K562 (cell line): ENCODE data around the gene ATP6V1G2. TPM values are rescaled to one million over a fixed set of nuclear protein-coding genes. Genes with fewer than 3 reads are reported as not detected.

Experiments used
- DIDO1 ChIP-seq: fragments of 450-650 bp; IDR thresholded peaks from 2 replicates; pipeline ENCODE4 v1.6.1; 2016; ENCODE audit warnings: low read depth, missing biosample characterization, missing genetic modification characterization
- ESRRB ChIP-seq: fragments of 250-450 bp; sonication (Bioruptor Pico); IDR thresholded peaks from 2 replicates; pipeline ENCODE4 v1.5.0; 2020; ENCODE audit warnings: mild to moderate bottlenecking, moderate library complexity, borderline replicate concordance
- HMGN3 ChIP-seq: IDR thresholded peaks from 2 replicates; pipeline ENCODE4 v1.6.1; 2011; ENCODE audit warnings: borderline replicate concordance, low read depth, mild to moderate bottlenecking, mixed read lengths, low read length; ENCODE audit not compliant: insufficient read length; ENCODE audit errors: extremely low read depth
- NCOA4 ChIP-seq: fragments of 450-650 bp; IDR thresholded peaks from 2 replicates; pipeline ENCODE4 v1.6.1; 2018; ENCODE audit warnings: mild to moderate bottlenecking; ENCODE audit not compliant: partially characterized antibody
- PHF20 ChIP-seq: fragments of 450-650 bp; IDR thresholded peaks from 2 replicates; pipeline ENCODE4 v1.6.1; 2018; ENCODE audit not compliant: partially characterized antibody
- POLR2A ChIP-seq: fragments of 450-650 bp; conservative IDR thresholded peaks from 2 replicates; pipeline ENCODE4 v1.6.1; 2016
- SIX5 ChIP-seq, 2 experiments: IDR thresholded peaks; 2 replicates each; pipeline ENCODE4 v1.6.1; 2011; ENCODE audit warnings: low read length in 2 of 2, borderline replicate concordance in 1 of 2, low read depth in 1 of 2, mild to moderate bottlenecking in 1 of 2, moderate library complexity in 1 of 2; ENCODE audit not compliant: insufficient read depth in 1 of 2
- YY1 ChIP-seq, 3 experiments: IDR thresholded peaks; 2 replicates each; pipeline ENCODE4 v1.6.1; 2011; ENCODE audit warnings: low read length in 2 of 3, mild to moderate bottlenecking in 2 of 3, moderate library complexity in 2 of 3, borderline replicate concordance in 1 of 3, control low read depth in 1 of 3, low read depth in 1 of 3; ENCODE audit not compliant: insufficient read depth in 3 of 3, insufficient replicate concordance in 2 of 3, control insufficient read depth in 1 of 3, insufficient read length in 1 of 3; ENCODE audit errors: extremely low read depth in 1 of 3
- ZBTB17 ChIP-seq: fragments of 450-650 bp; formaldehyde crosslinking; IDR thresholded peaks from 2 replicates; pipeline ENCODE4 v1.4.0; 2020; ENCODE audit warnings: mild to moderate bottlenecking
- ZFP1 ChIP-seq: fragments of 450-650 bp; formaldehyde crosslinking; IDR thresholded peaks from 2 replicates; pipeline ENCODE4 v1.4.0; 2020; ENCODE audit warnings: mild to moderate bottlenecking, mixed read lengths
- ZNF140 ChIP-seq: fragments of 250-450 bp; sonication (Bioruptor Pico); IDR thresholded peaks from 2 replicates; pipeline ENCODE4 v1.8.0; 2021; ENCODE audit warnings: moderate library complexity, mild to moderate bottlenecking, inconsistent platforms
- ZNF224 ChIP-seq: sonication (generic); formaldehyde crosslinking; IDR thresholded peaks from 2 replicates; pipeline ENCODE4 v1.8.0; 2022; ENCODE audit warnings: mild to moderate bottlenecking, missing genetic modification reagents
- ZNF436 ChIP-seq: fragments of 250-450, 450-650 bp; sonication (Bioruptor Pico); formaldehyde crosslinking; IDR thresholded peaks from 2 replicates; pipeline ENCODE4 v1.7.0; 2020; ENCODE audit warnings: mild to moderate bottlenecking
- polyA plus RNA-seq, 8 experiments: library from polyadenylated mRNA; depleted of rRNA in 4 of 8; stranded (reverse) in 5 of 8; unstranded in 3 of 8; fragments of >200 nt; fragmentation: Nextera tagmentation in 2 of 8; fragmentation: Illumina TruSeq in 1 of 8; extraction: Ambion mirVana in 2 of 8; extraction: Trizol in 1 of 8; gene quantifications; 2 replicates each; pipeline versions ENCODE4 v1.2.1 to v1.2.3, GENCODE V29; 2011 to 2014; ENCODE audit warnings: inconsistent platforms in 1 of 8, missing spikeins in 1 of 8
- total RNA-seq, 7 experiments: library from RNA; depleted of rRNA in 6 of 7; stranded (reverse); fragments of >200 nt in 6 of 7; fragmentation: Illumina TruSeq in 2 of 7; extraction: Trizol in 2 of 7; gene quantifications; 2 replicates each; pipeline versions ENCODE4 v1.2.1 to v1.2.3, GENCODE V29; 2011 to 2021; ENCODE audit warnings: low replicate concordance in 1 of 7
- TF ChIP-seq, protein P1 (sequence below): fragments of 450-650 bp; IDR thresholded peaks from 2 replicates; pipeline ENCODE4 v1.6.1; 2014; ENCODE audit warnings: low read depth, mild to moderate bottlenecking, moderate library complexity, borderline replicate concordance
- TF ChIP-seq, protein P2 (sequence below), 3 experiments: IDR thresholded peaks in 2 of 3; conservative IDR thresholded peaks in 1 of 3; 2 replicates each; pipeline ENCODE4 v1.5.1; 2011 to 2012; ENCODE audit warnings: low read length in 3 of 3, mild to moderate bottlenecking in 3 of 3, control low read depth in 2 of 3, improper control_type of control experiment in 1 of 3, inconsistent platforms in 1 of 3, low read depth in 1 of 3, mixed read lengths in 1 of 3, moderate library complexity in 1 of 3; ENCODE audit not compliant: insufficient read depth in 2 of 3
- TF ChIP-seq, protein P3 (sequence below): sonication (generic); formaldehyde crosslinking; IDR thresholded peaks from 2 replicates; pipeline ENCODE4 v1.8.0; 2022; ENCODE audit warnings: mild to moderate bottlenecking, missing genetic modification reagents

The ATP6V1G2 gene
- total and polyA plus RNA-seq, 9 of the 15 experiments (the other 6 are each of a cell fraction or from before 2014, with no cell fraction given): 0.14 to 1.5 (median 0.33) TPM

DNA sequence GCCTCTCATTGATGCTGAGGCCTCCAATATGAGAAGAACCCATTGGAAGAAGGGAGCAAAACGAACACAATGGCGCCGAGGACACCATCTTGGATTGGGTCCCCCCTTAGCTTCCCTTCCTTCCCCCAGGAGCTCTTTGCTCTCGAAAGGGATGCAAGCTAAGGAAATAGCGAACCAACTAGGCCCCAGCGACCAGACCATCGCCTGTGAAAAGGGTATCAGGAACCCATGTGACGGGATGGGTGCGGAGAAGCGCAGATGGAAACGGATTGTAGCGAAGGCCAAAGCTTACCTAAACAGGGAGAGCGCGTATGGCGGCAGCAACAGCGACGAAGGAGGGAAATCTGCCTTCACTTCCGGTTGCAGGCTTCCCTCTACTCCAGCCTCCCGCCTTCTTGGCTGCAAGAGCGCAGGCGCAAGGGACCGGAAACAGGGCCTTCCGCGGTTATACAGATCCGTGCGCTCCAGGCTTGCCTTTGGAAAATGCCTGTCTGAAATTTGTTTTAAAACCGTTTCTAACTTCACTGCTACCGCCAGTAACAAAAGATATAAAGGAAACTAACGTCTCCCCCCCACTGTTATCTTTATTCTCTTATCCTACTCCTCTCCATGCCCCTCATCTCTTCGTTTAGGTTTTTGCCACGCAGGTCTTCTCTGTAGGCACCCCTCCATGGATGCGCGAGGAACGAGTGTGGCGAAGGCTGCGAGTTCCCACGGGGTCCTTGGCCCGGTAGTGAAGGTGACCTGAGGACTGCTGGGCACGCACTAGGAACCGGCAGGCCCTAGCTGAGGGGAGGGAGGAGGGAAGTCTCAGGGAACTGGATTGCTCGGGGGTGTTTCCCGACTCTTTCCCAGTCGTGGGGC is 4.5 kb downstream of the ATP6V1G2 start, which contains the start of gene DDX39B (continued):
- TF ChIP-seq, protein P1, sequence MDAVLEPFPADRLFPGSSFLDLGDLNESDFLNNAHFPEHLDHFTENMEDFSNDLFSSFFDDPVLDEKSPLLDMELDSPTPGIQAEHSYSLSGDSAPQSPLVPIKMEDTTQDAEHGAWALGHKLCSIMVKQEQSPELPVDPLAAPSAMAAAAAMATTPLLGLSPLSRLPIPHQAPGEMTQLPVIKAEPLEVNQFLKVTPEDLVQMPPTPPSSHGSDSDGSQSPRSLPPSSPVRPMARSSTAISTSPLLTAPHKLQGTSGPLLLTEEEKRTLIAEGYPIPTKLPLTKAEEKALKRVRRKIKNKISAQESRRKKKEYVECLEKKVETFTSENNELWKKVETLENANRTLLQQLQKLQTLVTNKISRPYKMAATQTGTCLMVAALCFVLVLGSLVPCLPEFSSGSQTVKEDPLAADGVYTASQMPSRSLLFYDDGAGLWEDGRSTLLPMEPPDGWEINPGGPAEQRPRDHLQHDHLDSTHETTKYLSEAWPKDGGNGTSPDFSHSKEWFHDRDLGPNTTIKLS: peak; percentile 73
- TF ChIP-seq POLR2A (peak; percentile 99), SIX5 (IDR thresholded peaks at IDR 0.05; ENCODE audit: borderline replicate concordance in 1 of 2, insufficient read depth in 1 of 2, low read depth in 1 of 2, low read length in 2 of 2) (no peak), ZNF140 (CRISPR knock-in tag) (no peak), ZFP1 (peak; percentile 45; the same call in 1 of the 2 replicates), PHF20 (peak; percentile 97), ZNF224 (no peak), ZNF436 (peak; percentile 80; the same call in 1 of the 2 replicates), ZBTB17 (peak; percentile 77; the same call in 1 of the 2 replicates), NCOA4 (peak; percentile 70), ESRRB (CRISPR knock-in tag) (no peak), HMGN3 (no peak), YY1 (IDR thresholded peaks at IDR 0.05; ENCODE audit: borderline replicate concordance in 1 of 3, control insufficient read depth in 1 of 3, extremely low read depth in 1 of 3, insufficient read depth in 3 of 3, insufficient read length in 1 of 3, insufficient replicate concordance in 2 of 3, low read depth in 1 of 3, low read length in 2 of 3) (peak; percentile 91 to 96 (median 92)), DIDO1 (tag) (peak; percentile 38; the same call in 1 of the 2 replicates)
- TF ChIP-seq, protein P2, sequence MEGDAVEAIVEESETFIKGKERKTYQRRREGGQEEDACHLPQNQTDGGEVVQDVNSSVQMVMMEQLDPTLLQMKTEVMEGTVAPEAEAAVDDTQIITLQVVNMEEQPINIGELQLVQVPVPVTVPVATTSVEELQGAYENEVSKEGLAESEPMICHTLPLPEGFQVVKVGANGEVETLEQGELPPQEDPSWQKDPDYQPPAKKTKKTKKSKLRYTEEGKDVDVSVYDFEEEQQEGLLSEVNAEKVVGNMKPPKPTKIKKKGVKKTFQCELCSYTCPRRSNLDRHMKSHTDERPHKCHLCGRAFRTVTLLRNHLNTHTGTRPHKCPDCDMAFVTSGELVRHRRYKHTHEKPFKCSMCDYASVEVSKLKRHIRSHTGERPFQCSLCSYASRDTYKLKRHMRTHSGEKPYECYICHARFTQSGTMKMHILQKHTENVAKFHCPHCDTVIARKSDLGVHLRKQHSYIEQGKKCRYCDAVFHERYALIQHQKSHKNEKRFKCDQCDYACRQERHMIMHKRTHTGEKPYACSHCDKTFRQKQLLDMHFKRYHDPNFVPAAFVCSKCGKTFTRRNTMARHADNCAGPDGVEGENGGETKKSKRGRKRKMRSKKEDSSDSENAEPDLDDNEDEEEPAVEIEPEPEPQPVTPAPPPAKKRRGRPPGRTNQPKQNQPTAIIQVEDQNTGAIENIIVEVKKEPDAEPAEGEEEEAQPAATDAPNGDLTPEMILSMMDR (IDR thresholded peaks at IDR 0.05 in 2 of 3, conservative IDR thresholded peaks at IDR 0.05 in 1 of 3; ENCODE audit: insufficient read depth in 2 of 3, low read depth in 1 of 3, low read length in 3 of 3): no peak
- TF ChIP-seq, protein P3, sequence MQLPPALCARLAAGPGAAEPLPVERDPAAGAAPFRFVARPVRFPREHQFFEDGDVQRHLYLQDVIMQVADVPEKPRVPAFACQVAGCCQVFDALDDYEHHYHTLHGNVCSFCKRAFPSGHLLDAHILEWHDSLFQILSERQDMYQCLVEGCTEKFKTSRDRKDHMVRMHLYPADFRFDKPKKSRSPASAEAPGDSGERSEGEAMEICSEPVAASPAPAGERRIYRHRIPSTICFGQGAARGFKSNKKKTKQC (CRISPR knock-in tag): peak; percentile 89
